ENCODE data around the gene MAPKAPK5.

DNA sequence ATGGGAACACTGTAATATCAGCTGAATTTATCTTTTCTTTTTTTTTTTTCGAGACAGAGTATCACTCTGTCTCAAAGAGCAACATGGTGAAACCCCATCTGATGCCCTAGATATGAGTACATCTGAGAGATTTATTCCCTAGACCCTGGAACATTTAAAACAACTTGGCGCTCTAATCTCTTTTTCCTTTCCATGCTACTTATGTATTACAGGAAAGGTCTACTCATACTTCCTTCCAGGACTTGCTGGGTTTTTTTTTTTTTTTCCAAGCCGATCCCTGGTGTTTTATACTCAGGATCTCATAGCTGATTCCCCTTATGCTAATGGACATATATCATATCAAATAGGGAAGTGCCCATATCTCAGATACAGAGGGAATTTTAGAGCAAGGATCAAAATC, 83.1 kb downstream of the MAPKAPK5 start:
- TF ChIP-seq, protein P1, sequence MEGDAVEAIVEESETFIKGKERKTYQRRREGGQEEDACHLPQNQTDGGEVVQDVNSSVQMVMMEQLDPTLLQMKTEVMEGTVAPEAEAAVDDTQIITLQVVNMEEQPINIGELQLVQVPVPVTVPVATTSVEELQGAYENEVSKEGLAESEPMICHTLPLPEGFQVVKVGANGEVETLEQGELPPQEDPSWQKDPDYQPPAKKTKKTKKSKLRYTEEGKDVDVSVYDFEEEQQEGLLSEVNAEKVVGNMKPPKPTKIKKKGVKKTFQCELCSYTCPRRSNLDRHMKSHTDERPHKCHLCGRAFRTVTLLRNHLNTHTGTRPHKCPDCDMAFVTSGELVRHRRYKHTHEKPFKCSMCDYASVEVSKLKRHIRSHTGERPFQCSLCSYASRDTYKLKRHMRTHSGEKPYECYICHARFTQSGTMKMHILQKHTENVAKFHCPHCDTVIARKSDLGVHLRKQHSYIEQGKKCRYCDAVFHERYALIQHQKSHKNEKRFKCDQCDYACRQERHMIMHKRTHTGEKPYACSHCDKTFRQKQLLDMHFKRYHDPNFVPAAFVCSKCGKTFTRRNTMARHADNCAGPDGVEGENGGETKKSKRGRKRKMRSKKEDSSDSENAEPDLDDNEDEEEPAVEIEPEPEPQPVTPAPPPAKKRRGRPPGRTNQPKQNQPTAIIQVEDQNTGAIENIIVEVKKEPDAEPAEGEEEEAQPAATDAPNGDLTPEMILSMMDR (IDR thresholded peaks at IDR 0.05) = no peak
- TF ChIP-seq EZH2phosphoT487 (IDR thresholded peaks at IDR 0.05) (no peak), EZH2 (IDR thresholded peaks at IDR 0.05) (no peak)

All from neural progenitor cell (in vitro differentiated cells).